Stimulated activated naive B cell treated with anti-CD40 and anti-IgM and Interleukin-4, amounts not matched to agents 10 μg/mL and 1 μg/mL and 100 μg/mL, for 72 hours (primary cell): ENCODE data around the gene C2orf72.

Experiments
- ATAC-seq, 2 donors: fragments of 150-1000 bp; cut with Tn5 transposase; replicated peaks; 2 replicates each; pipeline ENCODE4 v1.10.0; 2021; ENCODE audit warnings: moderate library complexity in 1 of 2
- DNase-seq: peaks from one replicate; pipeline ENCODE4 v3.0.0; 2021
- H3K27ac Mint-ChIP-seq: one replicate; pipeline ENCODE4 v1.8.0; 2022; ENCODE audit warnings: mild to moderate bottlenecking, mixed read lengths
- H3K27me3 Mint-ChIP-seq, 2 donors: one replicate each; pipeline ENCODE4 v1.8.0; 2022; ENCODE audit warnings: mixed read lengths in 2 of 2
- H3K36me3 Mint-ChIP-seq, 2 donors: one replicate each; pipeline ENCODE4 v1.8.0; 2022; ENCODE audit warnings: mixed read lengths in 2 of 2, mild to moderate bottlenecking in 1 of 2
- H3K4me1 Mint-ChIP-seq, 2 donors: one replicate each; pipeline ENCODE4 v1.8.0; 2022; ENCODE audit warnings: mixed read lengths in 2 of 2, mild to moderate bottlenecking in 1 of 2
- H3K4me3 Mint-ChIP-seq, 2 donors: one replicate each; pipeline ENCODE4 v1.8.0; 2022; ENCODE audit warnings: mild to moderate bottlenecking in 2 of 2, mixed read lengths in 2 of 2, moderate library complexity in 1 of 2
- H3K9me3 Mint-ChIP-seq, 2 donors: one replicate each; pipeline ENCODE4 v1.8.0; 2022; ENCODE audit warnings: mixed read lengths in 2 of 2, mild to moderate bottlenecking in 1 of 2

The C2orf72 gene

DNA sequence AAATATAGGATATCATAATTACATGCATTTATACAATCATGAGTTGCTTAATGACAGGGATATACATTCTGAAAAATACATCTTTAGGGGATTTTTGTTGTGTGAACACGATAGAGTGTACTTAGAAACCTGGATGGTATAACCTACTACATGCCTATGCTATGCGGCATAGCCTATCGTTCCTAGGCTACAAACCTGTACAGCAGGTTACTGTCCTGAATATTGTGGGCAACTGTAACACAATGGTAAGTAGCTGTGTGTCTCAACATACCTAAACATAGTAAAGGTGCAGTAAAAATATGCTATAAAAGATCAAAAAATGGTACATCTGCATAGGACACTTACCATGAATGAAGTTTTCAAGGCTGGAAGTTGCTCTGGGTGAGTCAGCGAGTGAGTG is 6.5 kb downstream of the C2orf72 start:
- DNase-seq = no peak
- no peak overlapping the region for H3K4me3 Mint-ChIP-seq
- peaks cover 22 to 37% of the 10 kb centered on the region in 2 donors for H3K27me3 Mint-ChIP-seq
- ATAC-seq = no peak
- H3K27ac Mint-ChIP-seq = no peak overlapping the region
- H3K9me3 Mint-ChIP-seq = no peaks in the 10 kb centered on the region
- H3K4me1 Mint-ChIP-seq = no peaks in the 10 kb centered on the region
- no peaks in the 10 kb centered on the region for H3K36me3 Mint-ChIP-seq

DNA sequence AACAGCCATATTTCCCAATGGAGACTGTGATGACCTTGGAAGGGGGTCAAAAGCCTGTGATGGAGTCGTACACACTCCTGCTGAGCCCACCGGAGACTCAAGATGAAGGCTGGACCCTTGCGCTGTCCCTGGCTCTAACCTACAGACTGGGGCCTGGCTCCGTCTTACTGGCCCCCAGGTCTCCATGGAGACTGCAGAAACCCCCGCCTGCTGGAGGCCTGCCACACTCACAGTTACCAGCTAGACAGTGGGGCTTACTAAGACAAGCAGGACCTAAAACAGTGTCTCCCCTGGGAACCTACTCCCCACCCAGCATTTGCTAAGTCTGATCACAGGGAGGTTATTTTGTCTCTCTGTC is 9.6 kb downstream of the C2orf72 start:
- no peak overlapping the region for H3K27ac Mint-ChIP-seq
- H3K36me3 Mint-ChIP-seq = no peaks in the 10 kb centered on the region
- DNase-seq (no peak), ATAC-seq (no peak)
- H3K27me3 Mint-ChIP-seq = peaks cover 6 to 16% of the 10 kb centered on the region in 2 donors
- no peaks in the 10 kb centered on the region for H3K9me3 Mint-ChIP-seq
- H3K4me1 Mint-ChIP-seq = no peaks in the 10 kb centered on the region
- no peak overlapping the region for H3K4me3 Mint-ChIP-seq

DNA sequence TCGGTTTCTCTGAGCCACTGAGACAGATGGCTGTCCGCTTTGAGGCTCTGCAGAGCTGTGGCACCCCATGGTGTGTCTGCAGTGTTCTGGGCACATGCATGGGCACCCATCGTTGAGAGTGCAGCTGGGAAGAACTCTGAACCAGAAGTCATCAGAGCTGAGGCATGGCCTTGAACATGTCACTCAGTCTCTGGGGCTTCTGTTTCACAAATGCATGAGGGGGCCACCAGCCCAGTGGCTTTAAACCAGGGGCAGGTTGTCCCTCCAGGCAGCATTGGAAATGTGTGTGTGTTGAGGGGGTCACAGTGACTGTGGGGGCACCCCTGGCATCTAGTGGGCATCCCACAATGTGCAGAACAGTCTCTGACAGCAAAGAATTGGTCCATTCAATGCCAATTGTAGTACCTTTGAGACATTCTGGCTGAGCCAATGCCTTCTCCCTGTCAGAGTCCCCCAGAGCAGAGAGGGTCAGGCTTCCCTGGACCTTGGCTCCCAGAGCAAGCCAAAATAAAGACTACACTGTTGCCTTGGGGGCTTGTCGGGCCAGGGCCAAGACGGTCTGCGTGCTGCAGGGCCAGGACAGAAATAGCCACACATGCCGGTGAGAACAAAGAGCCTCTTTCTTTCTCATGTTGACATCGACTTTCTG is 10.1 kb downstream of the C2orf72 start:
- no peak overlapping the region for H3K27ac Mint-ChIP-seq
- no peaks in the 10 kb centered on the region for H3K9me3 Mint-ChIP-seq
- no peaks in the 10 kb centered on the region for H3K36me3 Mint-ChIP-seq
- peaks cover 4 to 13% of the 10 kb centered on the region in 2 donors for H3K27me3 Mint-ChIP-seq
- DNase-seq (no peak), ATAC-seq (no peak)
- H3K4me1 Mint-ChIP-seq = peaks cover 1 to 3% of the 10 kb centered on the region in 2 donors
- H3K4me3 Mint-ChIP-seq = no peak overlapping the region

DNA sequence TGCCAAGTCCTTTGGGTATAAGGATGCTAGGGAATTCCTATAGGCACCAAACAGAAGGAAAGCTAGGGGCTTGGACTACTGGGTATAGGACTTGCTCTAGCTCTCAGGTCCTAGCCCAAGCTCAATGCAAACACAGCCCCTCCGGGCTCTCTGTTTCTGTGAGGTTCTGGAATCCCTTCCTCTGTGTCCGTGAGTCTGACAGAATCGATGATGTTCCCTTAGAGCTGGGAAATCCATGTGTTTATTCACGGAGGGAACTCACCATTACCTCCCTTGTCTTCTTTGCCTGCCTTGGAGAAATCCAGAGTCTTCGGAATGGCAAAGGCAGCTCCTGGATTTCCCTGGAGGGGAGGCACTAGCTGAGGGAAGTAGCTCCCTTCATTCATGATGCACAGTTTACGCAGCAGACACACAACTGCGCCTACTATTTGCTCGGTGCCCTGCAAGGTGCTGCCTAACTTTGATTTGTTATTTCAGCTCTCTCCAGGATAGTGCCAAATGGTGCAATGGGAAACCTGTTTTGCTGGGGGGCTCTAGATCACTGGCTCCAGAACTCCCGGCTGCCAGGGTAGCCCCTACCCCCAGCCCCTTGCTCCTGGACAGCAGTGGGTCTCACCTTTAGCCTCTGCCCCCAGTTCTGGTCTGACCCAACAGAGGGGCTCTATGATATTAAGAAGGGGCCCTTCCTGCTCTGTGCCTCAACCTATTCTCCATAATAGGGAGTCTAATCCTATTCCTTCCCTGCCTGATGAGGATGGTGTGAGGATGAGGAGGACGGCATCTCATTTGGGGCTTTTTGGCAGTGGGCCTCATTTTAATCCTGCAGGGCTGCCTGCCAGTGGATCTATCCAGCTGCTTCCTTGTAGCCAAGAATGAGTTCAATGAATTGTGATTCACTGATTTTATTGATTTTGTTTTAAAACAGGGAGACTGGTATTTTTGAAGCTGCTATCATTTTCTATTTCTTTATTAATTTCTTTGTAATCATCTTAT is 10.9 kb downstream of the C2orf72 start:
- no peak for DNase-seq
- no peaks in the 10 kb centered on the region for H3K36me3 Mint-ChIP-seq
- H3K27ac Mint-ChIP-seq = no peak overlapping the region
- no peaks in the 10 kb centered on the region for H3K9me3 Mint-ChIP-seq
- H3K27me3 Mint-ChIP-seq = peaks cover 4 to 20% of the 10 kb centered on the region in 2 donors
- H3K4me3 Mint-ChIP-seq = no peak overlapping the region
- H3K4me1 Mint-ChIP-seq = peaks cover 5 to 12% of the 10 kb centered on the region in 2 donors
- ATAC-seq = no peak

DNA sequence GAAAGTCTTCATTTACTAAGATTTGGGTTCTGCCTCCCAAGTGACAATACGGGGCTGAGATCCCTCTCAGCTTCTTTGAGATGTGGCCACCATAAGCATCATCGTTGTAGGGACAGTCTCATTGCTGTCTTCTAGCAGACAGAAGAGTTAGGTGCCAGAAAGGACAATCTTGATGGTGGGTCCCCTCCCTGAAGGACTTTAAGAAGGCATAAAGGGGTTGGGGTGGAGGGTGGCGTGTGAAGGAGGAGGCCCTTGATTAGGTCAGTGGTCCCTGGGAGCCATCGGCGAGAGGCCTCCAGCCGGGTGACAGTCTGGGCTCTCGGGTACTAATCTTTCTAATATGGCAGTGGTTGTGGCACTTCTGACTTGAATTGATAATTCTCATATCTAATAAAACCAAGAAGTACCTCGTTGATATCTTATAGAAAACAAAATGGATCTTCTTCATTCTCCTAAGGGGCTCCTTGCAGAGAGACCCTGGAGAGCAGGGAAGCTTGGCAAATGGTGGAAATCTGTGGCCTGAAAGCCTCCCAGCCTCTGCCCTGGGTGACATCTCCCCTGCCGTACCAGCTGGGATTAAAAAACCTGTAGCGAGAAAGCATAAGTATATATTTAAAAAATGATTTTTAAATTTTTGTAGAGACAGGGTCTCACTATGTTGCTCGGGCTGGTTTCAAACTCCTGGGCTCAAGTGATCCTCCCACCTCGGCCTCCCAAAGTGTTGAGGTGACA is 12.1 kb downstream of the C2orf72 start:
- Mint-ChIP-seq H3K27me3 (peaks cover 15 to 31% of the 10 kb centered on the region in 2 donors), H3K4me3 (no peak overlapping the region), H3K9me3 (no peaks in the 10 kb centered on the region), H3K36me3 (no peaks in the 10 kb centered on the region), H3K27ac (no peak overlapping the region), H3K4me1 (peaks cover 12 to 17% of the 10 kb centered on the region in 2 donors)
- DNase-seq = no peak
- no peak for ATAC-seq

DNA sequence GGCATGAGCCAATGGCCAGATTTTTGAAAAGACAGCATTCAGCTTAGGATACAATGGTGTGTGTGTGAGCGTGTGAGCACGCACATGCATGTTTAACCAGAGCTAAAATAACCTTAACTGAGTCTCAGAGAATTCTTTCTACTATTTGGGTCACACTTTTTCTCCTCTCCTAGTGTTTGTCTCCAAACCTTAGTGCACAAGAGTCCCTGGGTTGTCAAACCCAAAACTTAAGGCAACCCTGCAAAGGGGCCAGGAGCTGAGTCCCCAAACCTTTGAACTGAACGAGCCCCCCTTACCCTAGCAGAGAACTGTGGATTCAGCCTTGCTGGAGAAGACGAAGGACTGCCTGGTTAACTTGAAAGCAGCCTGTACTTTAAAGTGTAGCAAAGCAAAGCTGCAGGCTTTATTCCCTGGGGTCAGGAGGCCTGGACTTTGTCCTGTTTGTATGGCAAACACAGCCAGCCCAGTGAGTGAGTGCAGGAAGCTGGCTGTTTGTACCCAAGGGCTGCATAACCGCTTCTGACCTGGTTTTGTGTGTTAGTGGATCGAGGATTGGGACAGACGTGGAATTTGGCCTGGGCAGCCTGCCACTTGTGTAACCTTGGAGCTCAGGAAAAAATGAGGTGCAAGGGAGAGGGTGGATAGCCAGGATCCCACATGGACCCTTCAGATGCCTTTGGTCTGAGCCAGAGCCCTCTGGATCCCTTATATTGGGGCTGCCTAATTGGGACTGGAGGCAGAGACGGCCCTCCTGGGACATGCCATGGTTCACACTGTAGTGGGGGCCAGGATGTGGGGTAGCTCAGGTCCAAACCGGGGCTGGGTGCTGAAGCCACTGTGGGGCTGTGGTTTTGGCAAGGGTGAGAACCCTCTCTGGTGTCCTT is 12.9 kb downstream of the C2orf72 start:
- Mint-ChIP-seq H3K36me3 (no peaks in the 10 kb centered on the region), H3K4me1 (peaks cover 12 to 17% of the 10 kb centered on the region in 2 donors), H3K27ac (no peak overlapping the region), H3K9me3 (no peaks in the 10 kb centered on the region), H3K4me3 (no peak overlapping the region), H3K27me3 (peaks cover 15 to 31% of the 10 kb centered on the region in 2 donors)
- no peak for ATAC-seq
- no peak for DNase-seq

DNA sequence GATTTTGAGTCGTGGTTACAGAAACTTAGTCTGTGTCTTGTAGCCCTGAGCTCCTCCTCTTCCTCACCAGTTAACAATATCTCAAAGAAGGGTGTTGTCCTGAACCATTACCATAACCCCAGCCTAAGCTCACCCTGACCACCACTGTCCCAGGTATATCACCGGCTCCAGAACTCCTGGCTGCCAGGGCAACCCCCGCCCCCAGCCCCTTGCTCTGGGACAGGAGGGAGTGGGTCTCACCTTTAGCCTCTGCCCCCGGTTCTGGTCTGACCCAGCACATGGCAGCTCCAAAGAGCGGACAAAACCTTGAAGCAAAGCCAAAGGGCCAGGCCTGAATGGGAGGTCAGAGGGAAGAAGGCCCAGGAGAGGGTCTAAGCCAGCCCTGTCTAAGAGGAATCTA is 13.8 kb downstream of the C2orf72 start:
- H3K9me3 Mint-ChIP-seq = no peaks in the 10 kb centered on the region
- H3K36me3 Mint-ChIP-seq = no peaks in the 10 kb centered on the region
- ATAC-seq = no peak
- H3K4me1 Mint-ChIP-seq = peaks cover 12 to 17% of the 10 kb centered on the region in 2 donors
- DNase-seq = no peak
- no peak overlapping the region for H3K27ac Mint-ChIP-seq
- H3K4me3 Mint-ChIP-seq = no peak overlapping the region
- H3K27me3 Mint-ChIP-seq = peaks cover 15 to 31% of the 10 kb centered on the region in 2 donors

DNA sequence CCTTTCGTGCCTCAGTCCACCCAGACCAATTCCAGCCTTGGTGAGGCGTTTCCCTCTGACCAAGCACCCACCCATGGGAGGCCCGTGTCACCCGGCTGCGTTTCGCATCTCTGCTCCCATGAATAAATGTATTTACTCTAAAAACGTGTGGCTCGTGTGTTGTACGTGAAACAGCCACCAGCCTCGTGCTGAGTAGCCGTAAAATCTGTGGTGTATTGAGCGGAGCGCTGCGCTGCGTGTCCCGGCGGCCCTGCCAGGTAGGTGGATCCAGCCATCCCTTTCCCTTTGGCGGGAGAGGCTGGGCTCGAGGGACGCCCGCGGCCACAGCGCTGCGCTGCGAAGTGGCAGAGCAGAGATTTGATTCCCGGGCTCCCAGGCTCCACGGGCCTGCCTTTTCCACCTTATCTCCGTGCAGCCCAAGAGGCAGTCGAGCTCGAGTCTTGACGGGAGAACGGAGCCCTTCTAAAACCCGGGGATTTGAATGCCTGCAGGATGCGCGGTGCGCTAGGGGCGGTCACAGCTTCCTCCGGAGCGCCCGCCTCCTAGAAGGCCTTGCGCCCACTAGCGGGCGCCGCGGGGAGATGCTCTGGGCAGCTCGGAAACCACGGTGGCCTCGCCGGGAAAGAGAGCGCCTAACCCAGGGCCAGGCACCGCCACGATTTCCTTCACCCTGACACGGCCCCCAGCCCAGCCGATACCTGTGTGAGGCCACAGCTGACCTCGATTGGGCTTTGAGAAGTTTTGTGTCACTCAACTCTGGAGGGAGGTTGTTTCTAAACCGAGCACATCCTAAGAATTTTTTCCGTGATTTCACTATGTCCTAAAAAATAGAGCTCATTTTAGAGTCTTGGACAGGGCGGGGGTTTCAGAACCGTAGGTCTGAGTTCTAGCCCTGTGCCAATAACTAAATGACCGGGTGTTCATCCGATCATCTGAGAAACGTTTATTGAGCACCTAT is 15.4 kb downstream of the C2orf72 start:
- Mint-ChIP-seq H3K4me1 (peaks cover 14 to 20% of the 10 kb centered on the region in 2 donors), H3K4me3 (peak overlapping the region; percentile 92), H3K27me3 (peaks cover 15 to 23% of the 10 kb centered on the region in 2 donors), H3K9me3 (no peaks in the 10 kb centered on the region), H3K27ac (peak overlapping the region; percentile 81), H3K36me3 (no peaks in the 10 kb centered on the region)
- peak; percentile 77 for DNase-seq
- peak; percentile 79 to 85 for ATAC-seq

DNA sequence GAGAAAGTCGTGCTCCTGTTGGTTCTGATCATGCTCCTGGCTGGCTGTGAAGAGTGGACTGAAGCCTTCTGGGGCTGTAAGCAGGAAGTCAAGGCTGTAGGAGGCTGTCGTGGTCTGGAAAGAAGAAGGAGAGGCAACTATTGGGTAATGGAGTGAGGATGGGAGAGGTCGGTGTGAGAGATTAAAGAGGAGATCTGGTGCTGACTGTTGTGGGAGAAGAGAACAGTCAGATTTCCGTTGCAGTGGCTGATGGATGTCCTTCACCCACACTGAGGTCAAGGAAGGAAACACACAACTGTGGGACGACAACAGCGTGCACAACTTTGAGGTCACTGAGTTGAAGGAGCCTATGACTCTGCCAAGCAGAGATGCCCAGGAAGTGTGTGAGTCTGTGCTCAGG is 16.5 kb downstream of the C2orf72 start:
- peaks cover 3 to 4% of the 10 kb centered on the region in 2 donors for H3K36me3 Mint-ChIP-seq
- H3K4me1 Mint-ChIP-seq = peaks cover 21 to 31% of the 10 kb centered on the region in 2 donors
- H3K27ac Mint-ChIP-seq = no peak overlapping the region
- peaks cover 15 to 23% of the 10 kb centered on the region in 2 donors for H3K27me3 Mint-ChIP-seq
- H3K9me3 Mint-ChIP-seq = no peaks in the 10 kb centered on the region
- no peak for DNase-seq
- H3K4me3 Mint-ChIP-seq = no peak overlapping the region
- no peak for ATAC-seq

DNA sequence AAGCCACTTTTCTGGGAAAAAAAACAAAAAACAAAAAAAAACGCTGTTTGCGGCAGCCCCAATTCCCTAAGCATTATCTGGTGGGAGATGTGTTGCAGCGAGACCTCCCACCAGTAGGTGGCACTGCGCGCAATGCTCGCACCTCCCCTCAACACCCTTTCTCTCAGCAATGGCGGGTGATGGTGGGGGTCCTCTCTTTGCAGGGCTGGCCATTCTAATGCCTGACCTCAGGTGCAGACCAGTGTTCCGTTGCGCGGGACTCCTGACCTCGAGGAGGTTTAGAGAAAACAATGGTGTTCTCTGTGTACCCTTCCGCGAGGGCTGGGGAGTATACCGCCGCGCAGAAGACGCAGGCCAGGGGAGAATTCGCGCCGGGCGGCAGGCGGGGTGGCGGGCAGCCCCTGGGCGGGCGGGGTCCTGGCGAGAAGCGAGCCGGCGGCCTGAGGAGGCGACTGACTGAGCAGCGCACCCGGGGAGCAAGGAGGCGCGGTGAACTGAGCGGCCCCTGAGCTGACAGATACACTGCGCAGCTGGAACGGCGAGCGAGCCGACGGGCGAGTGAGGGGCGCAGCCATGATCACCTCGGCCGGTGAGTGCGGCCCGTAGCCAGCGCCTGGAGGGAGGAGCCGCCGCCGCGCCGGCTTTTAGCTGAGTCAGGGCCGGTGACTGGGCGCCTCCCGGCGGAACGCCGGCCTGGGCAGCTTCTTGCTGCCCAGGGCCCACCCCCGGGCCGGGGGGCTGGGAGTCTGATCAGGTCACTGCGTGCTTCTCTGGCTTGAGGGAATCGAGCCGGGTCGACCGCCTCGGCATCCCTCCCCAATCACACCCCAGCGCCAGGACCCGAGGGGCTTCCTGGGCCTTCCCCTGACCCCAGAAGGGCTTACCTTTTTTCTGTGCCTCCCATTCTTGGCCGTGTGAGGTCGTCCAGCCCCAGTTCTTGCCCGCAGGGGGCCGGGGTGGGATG is 19.4 kb downstream of the C2orf72 start, which contains the start of gene PSMD1:
PSMD1 (plus strand) TSS at position 415 of the 964 bp plus-strand sequence; CDS start at position 574, 159 bp downstream.
- Mint-ChIP-seq H3K9me3 (no peaks in the 10 kb centered on the region), H3K27me3 (peaks cover 11 to 18% of the 10 kb centered on the region in 2 donors), H3K27ac (peak within 1 kb of the TSS; percentile 100), H3K4me1 (peaks cover 28 to 50% of the 10 kb centered on the region in 2 donors), H3K36me3 (peaks cover 12 to 13% of the 10 kb centered on the region in 2 donors), H3K4me3 (peak within 1 kb of the TSS; percentile 92 to 99)
- DNase-seq (peak; percentile 92), ATAC-seq (peak; percentile 85 to 90)

DNA sequence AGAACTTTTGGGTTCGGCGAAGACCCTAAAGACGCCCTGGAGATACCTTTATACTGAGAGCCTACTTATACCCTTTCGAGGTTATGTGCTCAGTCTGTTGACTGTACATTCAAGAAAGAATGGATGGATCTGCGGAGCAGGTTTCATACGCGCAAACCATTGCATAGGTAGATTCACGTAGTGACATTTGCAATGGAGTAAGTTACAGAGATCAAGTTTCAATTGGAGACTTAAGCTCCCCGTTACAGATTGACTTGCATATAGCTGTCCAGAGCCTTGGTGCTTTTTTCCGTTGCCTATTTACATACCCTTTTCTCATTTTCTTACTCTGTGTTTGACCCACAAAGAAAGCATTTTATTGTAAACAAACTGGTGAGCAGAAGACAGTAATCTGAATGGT is 20.3 kb downstream of the C2orf72 start:
- peak overlapping the region; percentile 100 for H3K27ac Mint-ChIP-seq
- DNase-seq (no peak), ATAC-seq (no peak)
- peaks cover 24 to 51% of the 10 kb centered on the region in 2 donors for H3K4me1 Mint-ChIP-seq
- peaks cover 11 to 17% of the 10 kb centered on the region in 2 donors for H3K27me3 Mint-ChIP-seq
- no peaks in the 10 kb centered on the region for H3K9me3 Mint-ChIP-seq
- H3K36me3 Mint-ChIP-seq = peaks cover 15 to 16% of the 10 kb centered on the region in 2 donors
- peak overlapping the region; percentile 92 to 99 for H3K4me3 Mint-ChIP-seq
